HepG2 (cell line): ENCODE data around the gene ELL. TPM values are rescaled to one million over a fixed set of nuclear protein-coding genes. Genes with fewer than 3 reads are reported as not detected.

Source experiments
- ADNP ChIP-seq: sonication (generic); formaldehyde crosslinking; IDR thresholded peaks from 2 replicates; pipeline ENCODE4 v1.4.0; 2020; ENCODE audit warnings: missing genetic modification reagents
- ATM ChIP-seq: fragments of 450-650 bp; IDR thresholded peaks from 2 replicates; pipeline ENCODE4 v1.7.1; 2017; ENCODE audit warnings: mild to moderate bottlenecking, borderline replicate concordance
- HNRNPK ChIP-seq: fragments of 200-400 bp; formaldehyde crosslinking; IDR thresholded peaks from 2 replicates; pipeline ENCODE4 v1.6.1; 2018; ENCODE audit warnings: low read length, low read depth, moderate library complexity, mild to moderate bottlenecking; ENCODE audit not compliant: poor library complexity, severe bottlenecking
- PHF8 ChIP-seq: sonication (generic); formaldehyde crosslinking; IDR thresholded peaks from 2 replicates; pipeline ENCODE4 v1.5.0; 2020; ENCODE audit warnings: missing genetic modification reagents
- RBM22 ChIP-seq: fragments of 200-400 bp; formaldehyde crosslinking; optimal IDR thresholded peaks from 2 replicates; pipeline ENCODE3; 2017; ENCODE audit warnings: mild to moderate bottlenecking, low read length, moderate library complexity
- RFX3 ChIP-seq: IDR thresholded peaks from 2 replicates; pipeline ENCODE4 v1.6.1; 2016; ENCODE audit warnings: missing biosample characterization, missing genetic modification reagents
- SMAD3 ChIP-seq: sonication (generic); formaldehyde crosslinking; IDR thresholded peaks from 2 replicates; pipeline ENCODE4 v1.4.0; 2020; ENCODE audit warnings: missing genetic modification reagents
- SMAD9 ChIP-seq: sonication (generic); formaldehyde crosslinking; IDR thresholded peaks from 2 replicates; pipeline ENCODE4 v1.5.1; 2020; ENCODE audit warnings: mild to moderate bottlenecking, missing genetic modification reagents
- U2AF1 ChIP-seq: fragments of 200-400 bp; formaldehyde crosslinking; optimal IDR thresholded peaks from 2 replicates; pipeline ENCODE3; 2017; ENCODE audit warnings: mild to moderate bottlenecking, low read depth, low read length
- ZNF138 ChIP-seq: sonication (generic); formaldehyde crosslinking; IDR thresholded peaks from 2 replicates; pipeline ENCODE4 v1.5.0; 2020; ENCODE audit warnings: mild to moderate bottlenecking, low read depth, missing genetic modification reagents
- ZNF34 ChIP-seq: sonication (generic); formaldehyde crosslinking; IDR thresholded peaks from 2 replicates; pipeline ENCODE4 v1.4.0; 2020; ENCODE audit warnings: mild to moderate bottlenecking, missing genetic modification reagents, borderline replicate concordance
- ZNF598 ChIP-seq: sonication (generic); formaldehyde crosslinking; IDR thresholded peaks from 2 replicates; pipeline ENCODE4 v1.5.1; 2020; ENCODE audit warnings: mild to moderate bottlenecking, missing genetic modification reagents, borderline replicate concordance
- ZNF614 ChIP-seq: IDR thresholded peaks from 2 replicates; pipeline ENCODE4 v1.6.1; 2018; ENCODE audit warnings: missing biosample characterization, missing genetic modification reagents, inconsistent platforms, borderline replicate concordance
- ZNF83 ChIP-seq: sonication (generic); formaldehyde crosslinking; IDR thresholded peaks from 2 replicates; pipeline ENCODE4 v1.4.0; 2020; ENCODE audit warnings: missing genetic modification reagents, mild to moderate bottlenecking, borderline replicate concordance
- polyA plus RNA-seq, 8 experiments: library from polyadenylated mRNA; depleted of rRNA in 3 of 8; stranded (reverse) in 7 of 8; unstranded in 1 of 8; fragments of >200 nt; fragmentation: Illumina TruSeq in 4 of 8; extraction: Trizol in 4 of 8; gene quantifications; 2 replicates each; pipeline versions ENCODE4 v1.2.1 to v1.2.3, GENCODE V29; 2011 to 2016; ENCODE audit warnings: low read depth in 4 of 8, missing spikeins in 1 of 8, mixed read lengths in 1 of 8; ENCODE audit not compliant: insufficient read depth in 1 of 8
- total RNA-seq, 5 experiments: library from RNA; depleted of rRNA; stranded (reverse); fragments of >200 nt; fragmentation: Illumina TruSeq; extraction: Trizol; gene quantifications; 2 replicates each; pipeline ENCODE4 v1.2.3, GENCODE V29; 2016; ENCODE audit warnings: low read depth in 1 of 5
- TF ChIP-seq, protein P1 (sequence below): sonication (generic); formaldehyde crosslinking; IDR thresholded peaks from 2 replicates; pipeline ENCODE4 v1.4.0; 2020; ENCODE audit warnings: mild to moderate bottlenecking, missing genetic modification reagents
- TF ChIP-seq, protein P2 (sequence below): sonication (generic); formaldehyde crosslinking; IDR thresholded peaks from 2 replicates; pipeline ENCODE4 v1.4.0; 2020; ENCODE audit warnings: missing genetic modification reagents
- TF ChIP-seq, protein P3 (sequence below): sonication (generic); formaldehyde crosslinking; IDR thresholded peaks from 2 replicates; pipeline ENCODE4 v1.5.0; 2020; ENCODE audit warnings: missing genetic modification reagents, mild to moderate bottlenecking, borderline replicate concordance
- TF ChIP-seq, protein P4 (sequence below): sonication (generic); formaldehyde crosslinking; conservative IDR thresholded peaks from 2 replicates; pipeline ENCODE4 v1.8.1; 2023; ENCODE audit warnings: missing genetic modification reagents

ELL gene
- total and polyA plus RNA-seq, 2 of the 13 experiments (the other 11 are each of a cell fraction or from before 2014, with no cell fraction given), result 3.7 to 5.4 TPM

DNA sequence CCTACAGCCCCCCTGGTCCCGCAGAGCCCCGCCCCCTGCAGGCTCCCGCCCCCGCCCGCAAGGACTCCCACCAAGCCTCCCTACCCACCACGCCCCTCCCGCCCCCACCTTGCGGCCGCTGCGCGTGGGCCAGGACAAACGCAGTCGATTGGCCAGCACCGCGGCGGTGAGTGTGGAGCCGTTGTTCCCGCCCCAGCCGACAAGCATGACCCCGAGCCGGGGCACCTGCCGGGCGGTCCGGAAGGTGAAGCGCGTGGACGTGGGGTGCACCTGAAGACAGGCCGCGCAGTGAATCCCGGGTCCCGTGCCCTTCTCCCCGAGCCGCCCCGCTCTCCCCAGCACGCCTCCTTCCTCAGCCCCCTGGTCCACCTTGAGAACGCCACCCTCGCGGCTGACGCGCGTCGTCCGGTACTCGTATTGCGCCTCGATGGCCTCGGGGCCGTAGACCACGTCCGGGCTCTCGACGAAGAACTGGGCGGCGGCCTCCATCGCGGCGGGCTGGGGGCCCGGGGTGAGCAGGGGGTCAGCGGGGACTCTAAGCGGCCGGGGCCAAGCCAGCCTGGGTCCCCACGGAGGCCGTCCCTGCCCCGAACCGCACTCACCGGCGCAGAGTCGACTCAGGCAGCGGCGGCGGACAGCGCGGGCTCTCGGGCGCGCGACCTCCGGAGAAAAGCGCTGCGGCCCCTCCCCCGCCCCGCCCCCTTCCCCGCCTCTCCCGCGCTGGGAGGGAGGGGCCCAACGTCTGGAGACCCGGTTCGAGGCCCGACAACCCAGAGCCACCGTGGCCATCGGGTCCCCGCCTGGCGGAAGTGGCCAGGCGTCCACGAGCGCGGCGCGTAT, 84.2 kb downstream of the ELL start, which contains the start of gene ISYNA1 (continued):
- TF ChIP-seq ZNF614 (CRISPR knock-in tag) (no peak), ZNF83 (CRISPR knock-in tag) (no peak), ADNP (CRISPR knock-in tag) (no peak), RFX3 (CRISPR knock-in tag) (no peak), U2AF1 (no peak), RBM22 (no peak), ZNF138 (no peak), PHF8 (0 out of 2 replicates have a peak, but pooled peaks have one; percentile 9), HNRNPK (peak; percentile 52), SMAD9 (CRISPR knock-in tag) (no peak), ZNF598 (CRISPR knock-in tag) (no peak), SMAD3 (no peak), ZNF34 (CRISPR knock-in tag) (no peak), ATM (no peak)
- TF ChIP-seq, protein P1, sequence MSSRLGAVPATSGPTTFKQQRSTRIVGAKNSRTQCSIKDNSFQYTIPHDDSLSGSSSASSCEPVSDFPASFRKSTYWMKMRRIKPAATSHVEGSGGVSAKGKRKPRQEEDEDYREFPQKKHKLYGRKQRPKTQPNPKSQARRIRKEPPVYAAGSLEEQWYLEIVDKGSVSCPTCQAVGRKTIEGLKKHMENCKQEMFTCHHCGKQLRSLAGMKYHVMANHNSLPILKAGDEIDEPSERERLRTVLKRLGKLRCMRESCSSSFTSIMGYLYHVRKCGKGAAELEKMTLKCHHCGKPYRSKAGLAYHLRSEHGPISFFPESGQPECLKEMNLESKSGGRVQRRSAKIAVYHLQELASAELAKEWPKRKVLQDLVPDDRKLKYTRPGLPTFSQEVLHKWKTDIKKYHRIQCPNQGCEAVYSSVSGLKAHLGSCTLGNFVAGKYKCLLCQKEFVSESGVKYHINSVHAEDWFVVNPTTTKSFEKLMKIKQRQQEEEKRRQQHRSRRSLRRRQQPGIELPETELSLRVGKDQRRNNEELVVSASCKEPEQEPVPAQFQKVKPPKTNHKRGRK (CRISPR knock-in tag), result no peak
- TF ChIP-seq, protein P2, sequence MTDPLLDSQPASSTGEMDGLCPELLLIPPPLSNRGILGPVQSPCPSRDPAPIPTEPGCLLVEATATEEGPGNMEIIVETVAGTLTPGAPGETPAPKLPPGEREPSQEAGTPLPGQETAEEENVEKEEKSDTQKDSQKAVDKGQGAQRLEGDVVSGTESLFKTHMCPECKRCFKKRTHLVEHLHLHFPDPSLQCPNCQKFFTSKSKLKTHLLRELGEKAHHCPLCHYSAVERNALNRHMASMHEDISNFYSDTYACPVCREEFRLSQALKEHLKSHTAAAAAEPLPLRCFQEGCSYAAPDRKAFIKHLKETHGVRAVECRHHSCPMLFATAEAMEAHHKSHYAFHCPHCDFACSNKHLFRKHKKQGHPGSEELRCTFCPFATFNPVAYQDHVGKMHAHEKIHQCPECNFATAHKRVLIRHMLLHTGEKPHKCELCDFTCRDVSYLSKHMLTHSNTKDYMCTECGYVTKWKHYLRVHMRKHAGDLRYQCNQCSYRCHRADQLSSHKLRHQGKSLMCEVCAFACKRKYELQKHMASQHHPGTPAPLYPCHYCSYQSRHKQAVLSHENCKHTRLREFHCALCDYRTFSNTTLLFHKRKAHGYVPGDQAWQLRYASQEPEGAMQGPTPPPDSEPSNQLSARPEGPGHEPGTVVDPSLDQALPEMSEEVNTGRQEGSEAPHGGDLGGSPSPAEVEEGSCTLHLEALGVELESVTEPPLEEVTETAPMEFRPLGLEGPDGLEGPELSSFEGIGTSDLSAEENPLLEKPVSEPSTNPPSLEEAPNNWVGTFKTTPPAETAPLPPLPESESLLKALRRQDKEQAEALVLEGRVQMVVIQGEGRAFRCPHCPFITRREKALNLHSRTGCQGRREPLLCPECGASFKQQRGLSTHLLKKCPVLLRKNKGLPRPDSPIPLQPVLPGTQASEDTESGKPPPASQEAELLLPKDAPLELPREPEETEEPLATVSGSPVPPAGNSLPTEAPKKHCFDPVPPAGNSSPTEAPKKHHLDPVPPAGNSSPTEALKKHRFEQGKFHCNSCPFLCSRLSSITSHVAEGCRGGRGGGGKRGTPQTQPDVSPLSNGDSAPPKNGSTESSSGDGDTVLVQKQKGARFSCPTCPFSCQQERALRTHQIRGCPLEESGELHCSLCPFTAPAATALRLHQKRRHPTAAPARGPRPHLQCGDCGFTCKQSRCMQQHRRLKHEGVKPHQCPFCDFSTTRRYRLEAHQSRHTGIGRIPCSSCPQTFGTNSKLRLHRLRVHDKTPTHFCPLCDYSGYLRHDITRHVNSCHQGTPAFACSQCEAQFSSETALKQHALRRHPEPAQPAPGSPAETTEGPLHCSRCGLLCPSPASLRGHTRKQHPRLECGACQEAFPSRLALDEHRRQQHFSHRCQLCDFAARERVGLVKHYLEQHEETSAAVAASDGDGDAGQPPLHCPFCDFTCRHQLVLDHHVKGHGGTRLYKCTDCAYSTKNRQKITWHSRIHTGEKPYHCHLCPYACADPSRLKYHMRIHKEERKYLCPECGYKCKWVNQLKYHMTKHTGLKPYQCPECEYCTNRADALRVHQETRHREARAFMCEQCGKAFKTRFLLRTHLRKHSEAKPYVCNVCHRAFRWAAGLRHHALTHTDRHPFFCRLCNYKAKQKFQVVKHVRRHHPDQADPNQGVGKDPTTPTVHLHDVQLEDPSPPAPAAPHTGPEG (CRISPR knock-in tag), result peak; percentile 45; the same call in 1 of the 2 replicates
- TF ChIP-seq, protein P3, sequence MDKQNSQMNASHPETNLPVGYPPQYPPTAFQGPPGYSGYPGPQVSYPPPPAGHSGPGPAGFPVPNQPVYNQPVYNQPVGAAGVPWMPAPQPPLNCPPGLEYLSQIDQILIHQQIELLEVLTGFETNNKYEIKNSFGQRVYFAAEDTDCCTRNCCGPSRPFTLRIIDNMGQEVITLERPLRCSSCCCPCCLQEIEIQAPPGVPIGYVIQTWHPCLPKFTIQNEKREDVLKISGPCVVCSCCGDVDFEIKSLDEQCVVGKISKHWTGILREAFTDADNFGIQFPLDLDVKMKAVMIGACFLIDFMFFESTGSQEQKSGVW (CRISPR knock-in tag), result no peak
- TF ChIP-seq, protein P4, sequence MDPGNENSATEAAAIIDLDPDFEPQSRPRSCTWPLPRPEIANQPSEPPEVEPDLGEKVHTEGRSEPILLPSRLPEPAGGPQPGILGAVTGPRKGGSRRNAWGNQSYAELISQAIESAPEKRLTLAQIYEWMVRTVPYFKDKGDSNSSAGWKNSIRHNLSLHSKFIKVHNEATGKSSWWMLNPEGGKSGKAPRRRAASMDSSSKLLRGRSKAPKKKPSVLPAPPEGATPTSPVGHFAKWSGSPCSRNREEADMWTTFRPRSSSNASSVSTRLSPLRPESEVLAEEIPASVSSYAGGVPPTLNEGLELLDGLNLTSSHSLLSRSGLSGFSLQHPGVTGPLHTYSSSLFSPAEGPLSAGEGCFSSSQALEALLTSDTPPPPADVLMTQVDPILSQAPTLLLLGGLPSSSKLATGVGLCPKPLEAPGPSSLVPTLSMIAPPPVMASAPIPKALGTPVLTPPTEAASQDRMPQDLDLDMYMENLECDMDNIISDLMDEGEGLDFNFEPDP (CRISPR knock-in tag), result no peak
